H1 (cell line): ENCODE data around the gene OR8D4. TPM values are rescaled to one million over a fixed set of nuclear protein-coding genes. Genes with fewer than 3 reads are reported as not detected.

Experiments
- CTCF ChIA-PET: fragments of 300-600 bp; sonication (Branson Sonifier 250); formaldehyde crosslinking; loops from one replicate; lab custom pipeline; 2021; ENCODE audit not compliant: partially characterized antibody; lab: Charles Lee
- POLR2A ChIA-PET: fragments of 300-600 bp; sonication (Branson Sonifier 250); formaldehyde crosslinking; loops from one replicate; lab custom pipeline; 2021; ENCODE audit warnings: inconsistent platforms; ENCODE audit not compliant: partially characterized antibody; lab: Charles Lee
- DNase-seq, 2 experiments: peaks; one replicate each; pipeline versions ENCODE4 v3.0.0 to v3.0.0-alpha.2; 2010 to 2022; ENCODE audit warnings: low spot score in 2 of 2, low read depth in 1 of 2, mixed read lengths in 1 of 2
- FAIRE-seq: peaks from 2 replicates; lab custom pipeline; 2011; peaks lifted over from hg19 to GRCh38; lab: Jason Lieb, UNC
- H2AFZ ChIP-seq: 2 replicates; pipeline ENCODE4 v1.8.1; 2012; ENCODE audit warnings: low read length, inconsistent platforms
- H2AK5ac ChIP-seq: 2 replicates; pipeline ENCODE4 v1.6.1; 2013; ENCODE audit warnings: low read depth, low read length
- H2BK120ac ChIP-seq: replicated peaks from 2 replicates; pipeline ENCODE3; 2013; ENCODE audit warnings: low read depth, low read length, inconsistent platforms
- H2BK12ac ChIP-seq: 2 replicates; pipeline ENCODE4 v1.6.1; 2013; ENCODE audit warnings: low read depth, low read length
- H2BK15ac ChIP-seq: 2 replicates; pipeline ENCODE4 v1.6.1; 2013; ENCODE audit warnings: low read length
- H2BK20ac ChIP-seq: 2 replicates; pipeline ENCODE4 v1.6.1; 2013; ENCODE audit warnings: low read length
- H2BK5ac ChIP-seq: 2 replicates; pipeline ENCODE4 v1.6.1; 2013; ENCODE audit warnings: low read depth, low read length
- H3K14ac ChIP-seq: 2 replicates; pipeline ENCODE4 v1.6.1; 2013; ENCODE audit warnings: inconsistent platforms; ENCODE audit not compliant: insufficient read length
- H3K18ac ChIP-seq: 2 replicates; pipeline ENCODE4 v1.6.1; 2013; ENCODE audit warnings: low read length; ENCODE audit errors: extremely low read depth
- H3K23ac ChIP-seq: 2 replicates; pipeline ENCODE4 v1.6.1; 2013; ENCODE audit warnings: inconsistent platforms; ENCODE audit not compliant: insufficient read length
- H3K23me2 ChIP-seq: 2 replicates; pipeline ENCODE4 v1.6.1; 2013; ENCODE audit warnings: low read depth, low read length
- H3K27ac ChIP-seq: 2 replicates; pipeline ENCODE4 v1.6.1; 2011; ENCODE audit warnings: low read depth, low read length, inconsistent platforms
- H3K27me3 ChIP-seq, 4 experiments: replicated peaks in 1 of 4; 1 replicate in 1 of 4; 2 replicates in 3 of 4; pipeline versions ENCODE4 v1.6.1 to v1.8.1; 2011 to 2013; ENCODE audit warnings: low read length in 3 of 4, mild to moderate bottlenecking in 3 of 4, inconsistent platforms in 2 of 4, mixed read lengths in 2 of 4, moderate library complexity in 1 of 4; ENCODE audit not compliant: control insufficient read depth in 3 of 4, insufficient read depth in 3 of 4; ENCODE audit errors: extremely low read depth in 1 of 4
- H3K36me3 ChIP-seq, 4 experiments: 2 replicates each; pipeline versions ENCODE4 v1.6.1 to v1.8.1; 2011 to 2013; ENCODE audit warnings: mild to moderate bottlenecking in 4 of 4, low read length in 3 of 4, moderate library complexity in 2 of 4, control low read depth in 1 of 4, inconsistent platforms in 1 of 4; ENCODE audit not compliant: insufficient read depth in 4 of 4, control insufficient read depth in 2 of 4
- H3K4ac ChIP-seq: replicated peaks from 2 replicates; pipeline ENCODE3; 2013; ENCODE audit warnings: low read length, low read depth, mixed read lengths, inconsistent platforms; ENCODE audit not compliant: insufficient read length
- H3K4me1 ChIP-seq, 4 experiments: replicated peaks in 1 of 4; 1 replicate in 1 of 4; 2 replicates in 3 of 4; pipeline versions ENCODE4 v1.6.1 to v1.8.1; 2011 to 2013; ENCODE audit warnings: low read length in 3 of 4, inconsistent platforms in 2 of 4, mixed read lengths in 1 of 4; ENCODE audit not compliant: insufficient read depth in 4 of 4, control insufficient read depth in 3 of 4
- H3K4me2 ChIP-seq, 2 experiments: 2 replicates each; pipeline versions ENCODE4 v1.6.1 to v1.8.1; 2011 to 2013; ENCODE audit warnings: low read depth in 2 of 2, low read length in 2 of 2, control low read depth in 1 of 2, inconsistent platforms in 1 of 2, mild to moderate bottlenecking in 1 of 2; ENCODE audit not compliant: insufficient read depth in 1 of 2
- H3K4me3 ChIP-seq, 4 experiments: fragments of 200-600, 300-600 bp in 1 of 4; sonication (generic), shearing (Covaris generic), sonication (Bioruptor Twin) in 1 of 4; 2 replicates each; pipeline versions ENCODE4 v1.5.1 to v1.8.1; 2011 to 2016; ENCODE audit warnings: low read length in 4 of 4, low read depth in 3 of 4, control low read depth in 2 of 4, inconsistent platforms in 2 of 4, mild to moderate bottlenecking in 2 of 4, mixed read lengths in 1 of 4, moderate library complexity in 1 of 4; ENCODE audit not compliant: insufficient read depth in 2 of 4; ENCODE audit errors: extremely low read depth in 1 of 4
- H3K56ac ChIP-seq: replicated peaks from 2 replicates; pipeline ENCODE3; 2013; ENCODE audit warnings: low read depth, mild to moderate bottlenecking, mixed read lengths, low read length, inconsistent platforms; ENCODE audit not compliant: insufficient read length
- H3K79me1 ChIP-seq: 2 replicates; pipeline ENCODE4 v1.6.1; 2013; ENCODE audit warnings: low read depth, low read length, control low read depth
- H3K79me2 ChIP-seq, 2 experiments: 2 replicates each; pipeline versions ENCODE4 v1.6.1 to v1.8.1; 2012 to 2013; ENCODE audit warnings: low read length in 2 of 2, mild to moderate bottlenecking in 2 of 2, inconsistent platforms in 1 of 2; ENCODE audit not compliant: insufficient read depth in 2 of 2, control insufficient read depth in 1 of 2
- H3K9ac ChIP-seq, 4 experiments: replicated peaks in 1 of 4; 1 replicate in 1 of 4; 2 replicates in 3 of 4; pipeline versions ENCODE4 v1.6.1 to v1.8.1; 2011 to 2013; ENCODE audit warnings: low read depth in 3 of 4, low read length in 3 of 4, control low read depth in 2 of 4, mild to moderate bottlenecking in 2 of 4, moderate library complexity in 2 of 4, inconsistent platforms in 1 of 4; ENCODE audit errors: extremely low read depth in 1 of 4
- H3K9me3 ChIP-seq, 2 experiments: 2 replicates each; pipeline versions ENCODE4 v1.6.1 to v1.8.1; 2012 to 2013; ENCODE audit warnings: mild to moderate bottlenecking in 2 of 2, moderate library complexity in 2 of 2, control low read depth in 1 of 2, inconsistent platforms in 1 of 2, low read depth in 1 of 2, low read length in 1 of 2, mixed read lengths in 1 of 2; ENCODE audit not compliant: insufficient read depth in 2 of 2
- H4K20me1 ChIP-seq, 2 experiments: replicated peaks in 1 of 2; 2 replicates each; pipeline versions ENCODE3 to v1.8.1; 2011 to 2013; ENCODE audit warnings: inconsistent platforms in 2 of 2, low read length in 2 of 2, mild to moderate bottlenecking in 1 of 2; ENCODE audit not compliant: insufficient read depth in 2 of 2, control insufficient read depth in 1 of 2
- H4K5ac ChIP-seq: 2 replicates; pipeline ENCODE4 v1.6.1; 2013; ENCODE audit warnings: low read length, low read depth, mixed read lengths, inconsistent platforms; ENCODE audit not compliant: insufficient read length
- H4K8ac ChIP-seq: 2 replicates; pipeline ENCODE4 v1.8.0; 2013; ENCODE audit warnings: mild to moderate bottlenecking, moderate library complexity, low read length, inconsistent platforms; ENCODE audit not compliant: insufficient read depth; ENCODE audit errors: extremely low read depth
- H4K91ac ChIP-seq: replicated peaks from 2 replicates; pipeline ENCODE3; 2013; ENCODE audit warnings: low read length, mixed read lengths, inconsistent platforms; ENCODE audit not compliant: insufficient read length
- ASH2L ChIP-seq: fragments of 200-600, 300-600 bp; sonication (generic); IDR thresholded peaks from one replicate; pipeline ENCODE4 v1.7.1; 2017; ENCODE audit warnings: low read length
- CBX8 ChIP-seq: fragments of 300-800, 300-1000 bp; sonication (generic); IDR thresholded peaks from 2 replicates; pipeline ENCODE4 v1.7.1; 2016; ENCODE audit warnings: low read depth, low read length, borderline replicate concordance
- EGR1 ChIP-seq: IDR thresholded peaks from 2 replicates; pipeline ENCODE4 v1.6.1; 2011; ENCODE audit warnings: low read depth, low read length, borderline replicate concordance
- GTF2F1 ChIP-seq: IDR thresholded peaks from 2 replicates; pipeline ENCODE4 v1.6.1; 2012; ENCODE audit warnings: low read depth, low read length, improper control_type of control experiment, borderline replicate concordance
- HDAC2 ChIP-seq, 2 experiments: fragments of 300-600 bp in 1 of 2; sonication (generic) in 1 of 2; IDR thresholded peaks; 2 replicates each; pipeline ENCODE4 v1.6.1; 2011 to 2012; ENCODE audit warnings: low read depth in 2 of 2, low read length in 2 of 2, mild to moderate bottlenecking in 2 of 2, moderate library complexity in 2 of 2, borderline replicate concordance in 1 of 2, inconsistent platforms in 1 of 2
- JUND ChIP-seq: IDR thresholded peaks from 2 replicates; pipeline ENCODE4 v1.6.1; 2011; ENCODE audit warnings: mild to moderate bottlenecking, improper control_type of control experiment, low read length
- KDM1A ChIP-seq: fragments of 200-600, 300-600 bp; sonication (generic); IDR thresholded peaks from 2 replicates; pipeline ENCODE4 v1.7.1; 2016; ENCODE audit warnings: mild to moderate bottlenecking, low read length, borderline replicate concordance
- MAFK ChIP-seq: IDR thresholded peaks from 2 replicates; pipeline ENCODE4 v1.6.1; 2012; ENCODE audit warnings: low read depth, mild to moderate bottlenecking, improper control_type of control experiment, low read length
- SIRT6 ChIP-seq: IDR thresholded peaks from one replicate; pipeline ENCODE4 v1.7.1; 2012; ENCODE audit warnings: low read length, inconsistent platforms
- SP4 ChIP-seq: IDR thresholded peaks from 2 replicates; pipeline ENCODE4 v1.6.1; 2012; ENCODE audit warnings: low read length, inconsistent platforms
- TBP ChIP-seq: IDR thresholded peaks from 2 replicates; pipeline ENCODE4 v1.6.1; 2011; ENCODE audit warnings: low read depth, low read length, improper control_type of control experiment
- TCF12 ChIP-seq: IDR thresholded peaks from 2 replicates; pipeline ENCODE4 v1.6.1; 2011; ENCODE audit warnings: low read depth, mild to moderate bottlenecking, low read length
- TEAD4 ChIP-seq: IDR thresholded peaks from 2 replicates; pipeline ENCODE4 v1.6.1; 2012; ENCODE audit warnings: low read depth, low read length, inconsistent platforms, mixed read lengths
- WGBS, 2 experiments: shearing (Covaris generic) in 1 of 2; methylation state at CpG; one replicate each; pipeline versions ENCODE4 v1.1.6 to v1.1.7; 2013 to 2015; ENCODE audit warnings: low lambda C conversion rate in 2 of 2, mixed read lengths in 2 of 2, inconsistent platforms in 1 of 2, low coverage in 1 of 2, missing lambda C conversion rate in 1 of 2; ENCODE audit not compliant: insufficient replicate concordance in 2 of 2, insufficient coverage in 1 of 2, insufficient read length in 1 of 2; ENCODE audit errors: extremely low coverage in 1 of 2, missing lambda C conversion rate in 1 of 2; 5-methylcytosine and 5-hydroxymethylcytosine counted together
- polyA plus RNA-seq, 7 experiments: library from polyadenylated mRNA; depleted of rRNA in 3 of 7; stranded (reverse) in 5 of 7; unstranded in 2 of 7; fragments of >200 nt in 5 of 7; fragments of 200-250 nt in 2 of 7; gene quantifications; 1 replicate in 5 of 7; 2 replicates in 1 of 7; 4 replicates in 1 of 7; pipeline versions ENCODE4 v1.2.1 to v1.2.3, GENCODE V29; 2011 to 2013; ENCODE audit warnings: missing spikeins in 2 of 7, mixed read lengths in 2 of 7
- total RNA-seq: library from RNA; stranded (reverse); fragmentation: NEBNext Ultra II Directional; extraction: Animal tissue kit (Norgen Biotek cat#: 25700); gene quantifications from 2 replicates; pipeline ENCODE4 v1.2.1, GENCODE V29; 2021
- TF ChIP-seq, protein P1 (sequence below): IDR thresholded peaks from 2 replicates; pipeline ENCODE4 v1.6.1; 2012; ENCODE audit warnings: low read length, inconsistent platforms

Gene OR8D4
- total and polyA plus RNA-seq, 2 of the 8 experiments (the other 6 are each of a cell fraction or from before 2014, with no cell fraction given): not detected

DNA sequence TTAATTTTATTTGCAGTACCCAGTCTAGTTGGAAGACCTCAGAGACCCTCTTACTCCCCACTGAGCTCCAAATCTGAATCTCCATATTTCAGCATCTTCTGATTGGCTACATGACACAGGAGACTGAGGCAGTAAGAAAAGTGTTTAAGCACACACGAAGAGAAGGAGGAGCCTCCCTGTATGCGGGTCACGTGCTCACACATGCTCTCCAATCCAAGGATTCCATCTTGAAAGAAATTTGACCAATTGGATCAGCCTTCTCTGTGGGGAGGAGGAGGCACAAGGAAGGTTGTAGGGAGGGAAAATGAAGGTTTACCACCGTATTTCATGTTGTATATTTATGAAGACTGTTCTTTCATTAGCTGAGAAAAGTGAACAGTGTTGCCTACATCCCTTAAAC lies 40.4 kb downstream of the OR8D4 start:
- H4K5ac ChIP-seq: no peak overlapping the region
- H3K14ac ChIP-seq: no peak overlapping the region
- no peak overlapping the region for H3K18ac ChIP-seq
- H3K23me2 ChIP-seq: no peaks in the 10 kb centered on the region
- H2BK15ac ChIP-seq: no peak overlapping the region
- no peak overlapping the region for H3K9ac ChIP-seq
- H2AK5ac ChIP-seq: no peak overlapping the region
- no peaks in the 10 kb centered on the region for H3K9me3 ChIP-seq
- no peak overlapping the region for H2AFZ ChIP-seq
- ChIA-PET POLR2A (no interaction called here), CTCF (no interaction called here)
- H2BK5ac ChIP-seq: no peak overlapping the region
- H2BK20ac ChIP-seq: no peak overlapping the region
- H3K79me1 ChIP-seq: no peaks in the 10 kb centered on the region
- H4K8ac ChIP-seq: no peak overlapping the region
- WGBS, 2 experiments: 89% methylated on average over 4 of the region's 4 CpGs; no CpG with 5 or more reads in 1 of the 2 experiments
- H3K4me1 ChIP-seq: no peaks in the 10 kb centered on the region
- no peaks in the 10 kb centered on the region for H3K79me2 ChIP-seq
- DNase-seq (no peak), FAIRE-seq (no peak)
- no peak overlapping the region for H2BK120ac ChIP-seq
- no peaks in the 10 kb centered on the region for H3K36me3 ChIP-seq
- H4K91ac ChIP-seq: no peak overlapping the region
- no peak overlapping the region for H3K4me2 ChIP-seq
- no peak overlapping the region for H3K4me3 ChIP-seq
- H2BK12ac ChIP-seq: no peak overlapping the region
- H3K56ac ChIP-seq: no peak overlapping the region
- no peaks in the 10 kb centered on the region for H3K27me3 ChIP-seq
- H3K4ac ChIP-seq: no peak overlapping the region
- no peak overlapping the region for H3K23ac ChIP-seq
- H4K20me1 ChIP-seq: no peaks in the 10 kb centered on the region
- no peak overlapping the region for H3K27ac ChIP-seq
- TF ChIP-seq, protein P1, sequence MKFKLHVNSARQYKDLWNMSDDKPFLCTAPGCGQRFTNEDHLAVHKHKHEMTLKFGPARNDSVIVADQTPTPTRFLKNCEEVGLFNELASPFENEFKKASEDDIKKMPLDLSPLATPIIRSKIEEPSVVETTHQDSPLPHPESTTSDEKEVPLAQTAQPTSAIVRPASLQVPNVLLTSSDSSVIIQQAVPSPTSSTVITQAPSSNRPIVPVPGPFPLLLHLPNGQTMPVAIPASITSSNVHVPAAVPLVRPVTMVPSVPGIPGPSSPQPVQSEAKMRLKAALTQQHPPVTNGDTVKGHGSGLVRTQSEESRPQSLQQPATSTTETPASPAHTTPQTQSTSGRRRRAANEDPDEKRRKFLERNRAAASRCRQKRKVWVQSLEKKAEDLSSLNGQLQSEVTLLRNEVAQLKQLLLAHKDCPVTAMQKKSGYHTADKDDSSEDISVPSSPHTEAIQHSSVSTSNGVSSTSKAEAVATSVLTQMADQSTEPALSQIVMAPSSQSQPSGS: no peak
- TF ChIP-seq GTF2F1: no peak
- no peak for TF ChIP-seq MAFK
- TF ChIP-seq HDAC2 (IDR thresholded peaks at IDR 0.05; ENCODE audit: borderline replicate concordance in 1 of 2, low read depth in 2 of 2, low read length in 2 of 2): no peak
- no peak for TF ChIP-seq SIRT6
- no peak for TF ChIP-seq EGR1
- no peak for TF ChIP-seq SP4
- no peak for TF ChIP-seq KDM1A
- no peak for TF ChIP-seq TCF12
- TF ChIP-seq JUND: no peak
- TF ChIP-seq TBP: no peak
- no peak for TF ChIP-seq CBX8
- TF ChIP-seq ASH2L: no peak
- no peak for TF ChIP-seq TEAD4
